Natural killer cell (primary cell): ENCODE results near the gene HOMER2. TPM values are rescaled to one million over a fixed set of nuclear protein-coding genes. Genes with fewer than 3 reads are reported as not detected.
A peak's percentile ranks its signal among the peaks of the same experiment; 100 is the strongest.

ENCODE experiments used
- ATAC-seq, 3 donors: fragments of 150-1000 bp in 2 of 3; fragments of 200-7000 bp in 1 of 3; cut with Tn5 transposase; 1 replicate in 1 of 3; 2 replicates in 2 of 3; pipeline ENCODE4 v1.10.0; 2021; ENCODE audit warnings: mild to moderate bottlenecking in 2 of 3, moderate library complexity in 2 of 3
- DNase-seq, 2 donors: peaks; one replicate each; pipeline versions ENCODE4 v3.0.0 to v3.0.0-alpha.2; 2013 to 2021; ENCODE audit warnings: mixed read lengths in 1 of 2
- H3K27ac ChIP-seq: one replicate; pipeline ENCODE4 v1.5.1; 2013; ENCODE audit warnings: mild to moderate bottlenecking, low read length
- H3K27me3 ChIP-seq: one replicate; pipeline ENCODE4 v1.6.1; 2013; ENCODE audit warnings: low read length; ENCODE audit not compliant: control insufficient read depth, insufficient read depth
- H3K36me3 ChIP-seq: one replicate; pipeline ENCODE4 v1.6.1; 2013; ENCODE audit warnings: low read length; ENCODE audit not compliant: control insufficient read depth, insufficient read depth
- H3K4me1 ChIP-seq: one replicate; pipeline ENCODE4 v1.6.1; 2013; ENCODE audit warnings: low read length; ENCODE audit not compliant: control insufficient read depth, insufficient read depth
- H3K4me3 ChIP-seq: one replicate; pipeline ENCODE4 v1.5.1; 2013; ENCODE audit warnings: low read length
- H3K9me3 ChIP-seq: one replicate; pipeline ENCODE4 v1.6.1; 2013; ENCODE audit warnings: low read length; ENCODE audit not compliant: control insufficient read depth, insufficient read depth
- H3K27ac Mint-ChIP-seq, 2 donors: one replicate each; pipeline ENCODE4 v1.8.0; 2022; ENCODE audit warnings: mild to moderate bottlenecking in 2 of 2, mixed read lengths in 2 of 2, moderate library complexity in 1 of 2
- H3K27me3 Mint-ChIP-seq, 2 donors: one replicate each; pipeline ENCODE4 v1.8.0; 2022; ENCODE audit warnings: low read depth in 2 of 2, mixed read lengths in 2 of 2
- H3K36me3 Mint-ChIP-seq: one replicate; pipeline ENCODE4 v1.8.0; 2022; ENCODE audit warnings: mixed read lengths
- H3K4me1 Mint-ChIP-seq, 2 donors: one replicate each; pipeline ENCODE4 v1.8.0; 2022; ENCODE audit warnings: mixed read lengths in 2 of 2
- H3K4me3 Mint-ChIP-seq: one replicate; pipeline ENCODE4 v1.8.0; 2022; ENCODE audit warnings: mild to moderate bottlenecking, moderate library complexity, mixed read lengths
- H3K9me3 Mint-ChIP-seq, 2 donors: one replicate each; pipeline ENCODE4 v1.8.0; 2022; ENCODE audit warnings: mixed read lengths in 2 of 2
- WGBS: methylation state at CpG from one replicate; pipeline ENCODE4 v1.1.7; 2013; ENCODE audit warnings: missing lambda C conversion rate; ENCODE audit not compliant: insufficient coverage; 5-methylcytosine and 5-hydroxymethylcytosine counted together
- intact Hi-C: fragments of 100-400 bp; cut with micrococcal nuclease; formaldehyde crosslinking; loops from one replicate; pipeline ENCODE4 v1.14.2; 2022
- total RNA-seq, 4 donors: library from RNA; stranded (reverse); fragments of 120-200 nt in 1 of 4; gene quantifications; one replicate each; pipeline versions ENCODE4 v1.2.3 to v1.2.4, GENCODE V29; 2013 to 2022
- TF ChIP-seq, protein P1 (sequence below): fragments of 200-600 bp; IDR thresholded peaks from one replicate; pipeline ENCODE4 v1.8.0; 2022; ENCODE audit warnings: antibody characterized with exemption

Gene HOMER2
- total RNA-seq, 3 donors from 2014 or later (not counting 1 experiment from before 2014, with no cell fraction given) = 3.6 to 7.0 (median 4.0) TPM

DNA sequence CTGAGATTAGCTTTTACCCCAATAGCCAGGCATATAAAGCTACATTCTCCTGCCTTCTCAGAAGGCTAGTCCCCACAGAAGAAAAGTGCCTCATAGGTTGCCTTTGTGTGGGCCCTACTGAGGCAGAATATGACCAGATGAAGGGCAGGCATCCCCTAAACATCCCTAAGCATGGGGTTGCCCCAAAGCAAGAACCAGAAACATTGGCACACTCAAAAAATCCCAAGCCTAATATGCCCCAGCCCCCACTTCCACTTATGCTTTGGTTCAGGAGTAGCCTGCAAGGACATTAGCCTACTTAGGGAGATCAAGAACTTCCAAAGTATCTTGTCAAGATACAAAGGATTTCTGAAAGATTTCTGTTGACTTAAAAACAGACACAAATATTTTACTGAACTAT, 113.4 kb downstream of the HOMER2 start:
- intact Hi-C loops = no loop called here
- Mint-ChIP-seq H3K36me3 (peaks cover 22% of the 10 kb centered on the region), H3K9me3 (no peaks in the 10 kb centered on the region), H3K4me1 (peaks cover 10 to 14% of the 10 kb centered on the region in 2 donors), H3K27ac (peak overlapping the region in 1 of 2 donors; percentile 36), H3K27me3 (no peaks in the 10 kb centered on the region), H3K4me3 (no peak overlapping the region)
- no peak for ATAC-seq
- Histone ChIP-seq H3K27ac (no peak overlapping the region), H3K36me3 (peaks cover 29% of the 10 kb centered on the region), H3K9me3 (no peaks in the 10 kb centered on the region), H3K27me3 (no peaks in the 10 kb centered on the region), H3K4me3 (no peak overlapping the region), H3K4me1 (no peaks in the 10 kb centered on the region)
- TF ChIP-seq, protein P1, sequence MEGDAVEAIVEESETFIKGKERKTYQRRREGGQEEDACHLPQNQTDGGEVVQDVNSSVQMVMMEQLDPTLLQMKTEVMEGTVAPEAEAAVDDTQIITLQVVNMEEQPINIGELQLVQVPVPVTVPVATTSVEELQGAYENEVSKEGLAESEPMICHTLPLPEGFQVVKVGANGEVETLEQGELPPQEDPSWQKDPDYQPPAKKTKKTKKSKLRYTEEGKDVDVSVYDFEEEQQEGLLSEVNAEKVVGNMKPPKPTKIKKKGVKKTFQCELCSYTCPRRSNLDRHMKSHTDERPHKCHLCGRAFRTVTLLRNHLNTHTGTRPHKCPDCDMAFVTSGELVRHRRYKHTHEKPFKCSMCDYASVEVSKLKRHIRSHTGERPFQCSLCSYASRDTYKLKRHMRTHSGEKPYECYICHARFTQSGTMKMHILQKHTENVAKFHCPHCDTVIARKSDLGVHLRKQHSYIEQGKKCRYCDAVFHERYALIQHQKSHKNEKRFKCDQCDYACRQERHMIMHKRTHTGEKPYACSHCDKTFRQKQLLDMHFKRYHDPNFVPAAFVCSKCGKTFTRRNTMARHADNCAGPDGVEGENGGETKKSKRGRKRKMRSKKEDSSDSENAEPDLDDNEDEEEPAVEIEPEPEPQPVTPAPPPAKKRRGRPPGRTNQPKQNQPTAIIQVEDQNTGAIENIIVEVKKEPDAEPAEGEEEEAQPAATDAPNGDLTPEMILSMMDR = no peak
- DNase-seq = no peak

DNA sequence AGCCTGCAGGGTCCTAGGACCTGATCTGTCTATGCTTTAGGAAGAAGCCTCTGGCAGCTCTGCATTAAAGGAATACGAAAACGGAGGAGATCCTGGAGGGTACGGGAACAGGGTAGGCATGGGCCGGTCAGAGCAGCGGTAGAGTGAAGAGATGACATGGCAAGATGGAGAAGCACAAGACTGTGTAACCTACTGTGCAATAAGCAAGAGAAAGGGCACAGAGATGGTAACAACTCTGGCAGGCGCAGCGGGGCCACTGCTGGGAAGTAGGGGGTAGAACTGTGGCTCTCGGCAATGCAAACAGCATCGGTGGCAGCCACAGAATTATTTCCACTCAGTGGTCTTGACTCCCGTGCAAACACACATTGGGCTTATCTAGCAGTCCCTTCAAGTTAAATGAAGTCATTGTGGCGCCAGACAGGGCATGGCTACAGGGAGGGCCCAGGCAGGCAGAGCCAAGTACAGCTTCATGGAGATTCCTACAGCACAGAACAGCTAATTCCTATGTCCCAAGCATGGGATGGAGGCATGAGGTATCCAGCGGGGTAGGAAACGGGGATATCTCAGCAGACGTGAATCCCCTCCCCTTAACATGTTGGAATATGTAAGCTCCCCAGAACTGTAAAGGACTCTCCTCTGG, 114.3 kb downstream of the HOMER2 start:
- H3K4me1 Mint-ChIP-seq = peaks cover 11 to 16% of the 10 kb centered on the region in 2 donors
- no peaks in the 10 kb centered on the region for H3K9me3 ChIP-seq
- H3K27ac Mint-ChIP-seq = peak overlapping the region in 1 of 2 donors; percentile 50
- no peaks in the 10 kb centered on the region for H3K4me1 ChIP-seq
- TF ChIP-seq, protein P1 = no peak
- H3K27ac ChIP-seq = no peak overlapping the region
- 98% methylated on average over 12 of the region's 14 CpGs for WGBS
- no peak overlapping the region for H3K4me3 ChIP-seq
- H3K36me3 Mint-ChIP-seq = peaks cover 22% of the 10 kb centered on the region
- peaks cover 36% of the 10 kb centered on the region for H3K36me3 ChIP-seq
- H3K27me3 Mint-ChIP-seq = no peaks in the 10 kb centered on the region
- intact Hi-C loops = no loop called here
- H3K4me3 Mint-ChIP-seq = no peak overlapping the region
- ATAC-seq = peak in 2 of 3 donors; percentile 18 to 27
- no peaks in the 10 kb centered on the region for H3K9me3 Mint-ChIP-seq
- no peaks in the 10 kb centered on the region for H3K27me3 ChIP-seq
- no peak for DNase-seq

DNA sequence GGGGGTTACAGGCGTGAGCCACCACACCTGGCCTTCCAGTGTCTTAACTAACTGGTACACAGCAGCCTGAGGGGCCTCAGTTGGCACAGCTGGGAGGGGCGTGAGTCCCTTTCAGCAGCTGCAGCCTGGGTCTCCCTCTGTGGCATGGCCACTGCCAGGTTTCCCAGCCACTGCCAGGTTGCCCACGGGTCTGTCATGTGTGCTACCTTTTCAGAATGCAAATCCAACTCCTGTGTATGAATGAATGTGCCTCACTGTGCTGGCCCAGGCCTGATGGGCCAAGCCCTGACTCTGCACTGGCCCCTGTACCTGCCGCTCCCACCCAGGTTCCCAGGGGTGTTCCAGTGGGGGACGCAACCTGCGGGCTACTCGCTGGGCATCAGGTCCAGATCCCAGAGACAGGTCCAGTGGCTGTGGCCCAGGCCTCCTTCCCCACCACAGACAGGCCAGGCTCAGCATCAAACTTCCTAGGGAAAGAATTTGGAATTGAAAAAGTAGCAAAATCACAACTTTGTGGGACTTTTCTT, 117.1 kb downstream of the HOMER2 start:
- intact Hi-C loops = no loop called here
- ATAC-seq (peak in 1 of 3 donors; percentile 10), DNase-seq (no peak)
- Mint-ChIP-seq H3K4me1 (peaks cover 28 to 31% of the 10 kb centered on the region in 2 donors), H3K36me3 (peaks cover 38% of the 10 kb centered on the region), H3K27me3 (no peaks in the 10 kb centered on the region), H3K4me3 (no peak overlapping the region), H3K9me3 (no peaks in the 10 kb centered on the region), H3K27ac (peak overlapping the region in 1 of 2 donors; percentile 54)
- H3K4me3 ChIP-seq = no peak overlapping the region
- WGBS = 97% methylated on average over 7 of the region's 7 CpGs
- H3K27ac ChIP-seq = no peak overlapping the region
- TF ChIP-seq, protein P1 = no peak
- H3K9me3 ChIP-seq = no peaks in the 10 kb centered on the region
- H3K36me3 ChIP-seq = peaks cover 63% of the 10 kb centered on the region
- H3K27me3 ChIP-seq = no peaks in the 10 kb centered on the region
- no peaks in the 10 kb centered on the region for H3K4me1 ChIP-seq

DNA sequence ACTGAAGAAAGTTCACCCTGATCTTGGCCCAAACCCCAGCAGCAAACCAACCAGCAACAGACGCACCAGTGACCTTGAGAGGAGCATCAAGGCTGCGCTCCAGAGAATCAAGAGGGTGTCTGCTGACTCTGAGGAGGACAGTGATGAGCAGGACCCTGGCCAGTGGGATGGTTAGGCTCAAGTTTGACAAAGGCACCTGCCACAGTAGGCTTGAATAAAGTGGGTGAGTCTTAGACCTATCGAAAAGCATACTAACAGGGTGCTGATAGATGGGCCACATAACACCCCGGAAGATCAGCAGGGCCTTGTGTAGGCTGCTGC, 119.2 kb downstream of the HOMER2 start:
- Histone ChIP-seq H3K27ac (no peak overlapping the region), H3K36me3 (peaks cover 83% of the 10 kb centered on the region), H3K4me3 (no peak overlapping the region), H3K4me1 (no peaks in the 10 kb centered on the region), H3K9me3 (no peaks in the 10 kb centered on the region), H3K27me3 (no peaks in the 10 kb centered on the region)
- intact Hi-C loops = no loop called here
- peaks cover 37 to 38% of the 10 kb centered on the region in 2 donors for H3K4me1 Mint-ChIP-seq
- ATAC-seq (peak in 1 of 3 donors; percentile 7), DNase-seq (no peak)
- no peaks in the 10 kb centered on the region for H3K9me3 Mint-ChIP-seq
- WGBS = 95% methylated on average over 4 of the region's 4 CpGs
- no peaks in the 10 kb centered on the region for H3K27me3 Mint-ChIP-seq
- no peak overlapping the region for H3K4me3 Mint-ChIP-seq
- peak overlapping the region; percentile 78 to 81 for H3K27ac Mint-ChIP-seq
- peaks cover 52% of the 10 kb centered on the region for H3K36me3 Mint-ChIP-seq
- TF ChIP-seq, protein P1 = no peak
